ENCODE data around the gene SFMBT1.

SFMBT1 gene

GRCh38 chr3:52880047-52880446 lies 165.8 kb downstream of the SFMBT1 start:
- DNase-seq: no peak

GRCh38 chr3:52879581-52879980 lies 166.3 kb downstream of the SFMBT1 start:
- no peak for DNase-seq

GRCh38 chr3:52879090-52879489 lies 166.8 kb downstream of the SFMBT1 start:
- DNase-seq: no peak

- DNase-seq: no peak
These were observed 168.8 kb downstream of the SFMBT1 start for GRCh38 chr3:52877085-52877484.

GRCh38 chr3:52874864-52875587 lies 170.8 kb downstream of the SFMBT1 start:
- DNase-seq: no peak

- DNase-seq: no peak
These were observed 171.6 kb downstream of the SFMBT1 start for GRCh38 chr3:52874160-52874701.

GRCh38 chr3:52873433-52874159 lies 172.3 kb downstream of the SFMBT1 start:
- DNase-seq: no peak

- no peak for DNase-seq
These were observed 173.6 kb downstream of the SFMBT1 start for GRCh38 chr3:52872245-52872644.

GRCh38 chr3:52871761-52872160 lies 174.1 kb downstream of the SFMBT1 start:
- no peak for DNase-seq

GRCh38 chr3:52870471-52870870 lies 175.4 kb downstream of the SFMBT1 start:
- no peak for DNase-seq

GRCh38 chr3:52866427-52866826 lies 179.4 kb downstream of the SFMBT1 start:
- no peak for DNase-seq

GRCh38 chr3:52865994-52866393 lies 179.9 kb downstream of the SFMBT1 start:
- no peak for DNase-seq

- DNase-seq: no peak
These were observed 185.5 kb downstream of the SFMBT1 start for GRCh38 chr3:52860424-52860768.

- DNase-seq: no peak
These were observed 186.0 kb downstream of the SFMBT1 start for GRCh38 chr3:52859686-52860423.

GRCh38 chr3:52857864-52858263 lies 188.0 kb downstream of the SFMBT1 start:
- no peak for DNase-seq

GRCh38 chr3:52857133-52857532 lies 188.7 kb downstream of the SFMBT1 start:
- no peak for DNase-seq

GRCh38 chr3:52856666-52857065 lies 189.2 kb downstream of the SFMBT1 start:
- DNase-seq: no peak

- DNase-seq: no peak
These were observed 191.9 kb downstream of the SFMBT1 start for GRCh38 chr3:52854013-52854412.

Data from GF-D8 (cell line).